SU-DHL-6 (cell line): ENCODE data around the gene LSP1.

Source experiments
- EZH2phosphoT487 ChIP-seq: fragments of 200-600 bp; sonication (generic), shearing (Covaris generic); conservative IDR thresholded peaks from 2 replicates; pipeline ENCODE4 v1.6.1; 2018; ENCODE audit warnings: mild to moderate bottlenecking, antibody characterized with exemption, low read length, moderate library complexity, mixed read lengths
- TF ChIP-seq, protein P1 (sequence below): fragments of 200-600 bp; sonication (generic); IDR thresholded peaks from one replicate; pipeline ENCODE4 v1.5.1; 2017; ENCODE audit warnings: antibody characterized with exemption, mild to moderate bottlenecking, low read length, moderate library complexity; ENCODE audit not compliant: insufficient read depth, poor library complexity, severe bottlenecking

DNA sequence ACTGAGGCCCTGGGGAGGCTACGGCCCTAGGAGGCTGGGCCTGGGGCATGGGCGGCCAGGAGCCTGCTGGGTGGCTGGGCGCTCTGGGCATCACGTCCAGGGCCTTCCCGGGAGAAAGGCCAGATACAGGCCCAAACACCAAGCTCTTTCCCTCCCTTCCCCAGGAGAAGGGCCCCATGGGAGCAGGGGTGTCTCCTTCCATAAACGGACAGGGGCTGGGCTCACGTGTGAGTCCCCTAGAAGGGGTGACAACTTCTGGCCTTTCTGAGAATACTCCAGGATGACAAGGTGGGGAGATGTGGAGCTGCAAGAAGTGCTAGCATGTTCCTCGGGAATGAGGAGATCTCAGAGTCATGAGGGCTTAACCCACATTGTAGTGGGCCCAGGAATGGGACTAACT is 37.6 kb upstream of the LSP1 start:
- TF ChIP-seq, protein P1, sequence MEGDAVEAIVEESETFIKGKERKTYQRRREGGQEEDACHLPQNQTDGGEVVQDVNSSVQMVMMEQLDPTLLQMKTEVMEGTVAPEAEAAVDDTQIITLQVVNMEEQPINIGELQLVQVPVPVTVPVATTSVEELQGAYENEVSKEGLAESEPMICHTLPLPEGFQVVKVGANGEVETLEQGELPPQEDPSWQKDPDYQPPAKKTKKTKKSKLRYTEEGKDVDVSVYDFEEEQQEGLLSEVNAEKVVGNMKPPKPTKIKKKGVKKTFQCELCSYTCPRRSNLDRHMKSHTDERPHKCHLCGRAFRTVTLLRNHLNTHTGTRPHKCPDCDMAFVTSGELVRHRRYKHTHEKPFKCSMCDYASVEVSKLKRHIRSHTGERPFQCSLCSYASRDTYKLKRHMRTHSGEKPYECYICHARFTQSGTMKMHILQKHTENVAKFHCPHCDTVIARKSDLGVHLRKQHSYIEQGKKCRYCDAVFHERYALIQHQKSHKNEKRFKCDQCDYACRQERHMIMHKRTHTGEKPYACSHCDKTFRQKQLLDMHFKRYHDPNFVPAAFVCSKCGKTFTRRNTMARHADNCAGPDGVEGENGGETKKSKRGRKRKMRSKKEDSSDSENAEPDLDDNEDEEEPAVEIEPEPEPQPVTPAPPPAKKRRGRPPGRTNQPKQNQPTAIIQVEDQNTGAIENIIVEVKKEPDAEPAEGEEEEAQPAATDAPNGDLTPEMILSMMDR = no peak
- no peak for TF ChIP-seq EZH2phosphoT487
